ENCODE data around the gene POPDC3. TPM values are rescaled to one million over a fixed set of nuclear protein-coding genes. Genes with fewer than 3 reads are reported as not detected.

The POPDC3 gene
- total and polyA plus RNA-seq, 2 experiments from 2014 or later, result 0.93 to 1.5 TPM

GRCh38 chr6:105122717-105123116 lies 57.1 kb downstream of the POPDC3 start:
- H4K20me1 ChIP-seq (ENCODE audit: insufficient read depth, poor library complexity, severe bottlenecking), result no peaks in the 10 kb centered on the region
- no peak for DNase-seq (ENCODE audit: low spot score)
- no peak overlapping the region for H3K27ac ChIP-seq
- H2AFZ ChIP-seq, result no peak overlapping the region
- H3K4me1 ChIP-seq (ENCODE audit: insufficient read depth), result peaks cover 9% of the 10 kb centered on the region
- no peaks in the 10 kb centered on the region for H3K9me3 ChIP-seq (ENCODE audit: low read depth)
- no peaks in the 10 kb centered on the region for H3K36me3 ChIP-seq (replicated peaks; ENCODE audit: insufficient read depth, low read depth)
- no peaks in the 10 kb centered on the region for H3K9me2 ChIP-seq (replicated peaks; ENCODE audit: insufficient read depth)
- no peaks in the 10 kb centered on the region for H3K79me2 ChIP-seq
- H3K4me3 ChIP-seq, result no peak overlapping the region
- H3K27me3 ChIP-seq, result no peaks in the 10 kb centered on the region
- WGBS (ENCODE audit: low lambda C conversion rate, missing lambda C conversion rate), result 55% methylated on average over 6 of the region's 6 CpGs
- H3K4me2 ChIP-seq, result no peak overlapping the region
- no peak for TF ChIP-seq EZH2 (IDR thresholded peaks at IDR 0.05; ENCODE audit: borderline replicate concordance)
- no peak for TF ChIP-seq CTCF (IDR thresholded peaks at IDR 0.05; ENCODE audit: poor library complexity)
- no peak for TF ChIP-seq EZH2phosphoT487 (IDR thresholded peaks at IDR 0.05; ENCODE audit: low read depth, severe bottlenecking, unreplicated experiment)

- H2AFZ ChIP-seq, result no peak overlapping the region
- H3K4me1 ChIP-seq (ENCODE audit: insufficient read depth), result peaks cover 9% of the 10 kb centered on the region
- no peaks in the 10 kb centered on the region for H3K27me3 ChIP-seq
- no peaks in the 10 kb centered on the region for H3K9me3 ChIP-seq (ENCODE audit: low read depth)
- no peak overlapping the region for H3K4me3 ChIP-seq
- no peak for DNase-seq (ENCODE audit: low spot score)
- no peaks in the 10 kb centered on the region for H4K20me1 ChIP-seq (ENCODE audit: insufficient read depth, poor library complexity, severe bottlenecking)
- H3K9me2 ChIP-seq (replicated peaks; ENCODE audit: insufficient read depth), result no peaks in the 10 kb centered on the region
- no peaks in the 10 kb centered on the region for H3K36me3 ChIP-seq (replicated peaks; ENCODE audit: insufficient read depth, low read depth)
- TF ChIP-seq EZH2phosphoT487 (IDR thresholded peaks at IDR 0.05; ENCODE audit: low read depth, severe bottlenecking, unreplicated experiment), result no peak
- TF ChIP-seq CTCF (IDR thresholded peaks at IDR 0.05; ENCODE audit: poor library complexity), result no peak
- no peak for TF ChIP-seq EZH2 (IDR thresholded peaks at IDR 0.05; ENCODE audit: borderline replicate concordance)
- WGBS (ENCODE audit: low lambda C conversion rate, missing lambda C conversion rate), result 77% methylated on average over 3 of the region's 3 CpGs
- H3K79me2 ChIP-seq, result no peaks in the 10 kb centered on the region
- H3K27ac ChIP-seq, result no peak overlapping the region
- H3K4me2 ChIP-seq, result no peak overlapping the region
These were observed 57.8 kb downstream of the POPDC3 start for GRCh38 chr6:105121981-105122380.

- 77% methylated on average over 5 of the region's 5 CpGs for WGBS (ENCODE audit: low lambda C conversion rate, missing lambda C conversion rate)
These were observed 59.2 kb downstream of the POPDC3 start for GRCh38 chr6:105120570-105120969.

More at GRCh38 chr6:105120570-105120969, 59.2 kb downstream of the POPDC3 start:
- Histone ChIP-seq H3K9me2 (replicated peaks; ENCODE audit: insufficient read depth) (no peaks in the 10 kb centered on the region), H4K20me1 (ENCODE audit: insufficient read depth, poor library complexity, severe bottlenecking) (no peaks in the 10 kb centered on the region), H3K27me3 (no peaks in the 10 kb centered on the region), H3K4me3 (no peak overlapping the region), H3K4me1 (ENCODE audit: insufficient read depth) (peaks cover 9% of the 10 kb centered on the region), H3K4me2 (no peak overlapping the region), H3K9me3 (ENCODE audit: low read depth) (no peaks in the 10 kb centered on the region), H3K27ac (no peak overlapping the region), H3K79me2 (no peaks in the 10 kb centered on the region), H2AFZ (no peak overlapping the region), H3K36me3 (replicated peaks; ENCODE audit: insufficient read depth, low read depth) (no peaks in the 10 kb centered on the region)
- no peak for TF ChIP-seq EZH2phosphoT487 (IDR thresholded peaks at IDR 0.05; ENCODE audit: low read depth, severe bottlenecking, unreplicated experiment)
- no peak for TF ChIP-seq CTCF (IDR thresholded peaks at IDR 0.05; ENCODE audit: poor library complexity)
- TF ChIP-seq EZH2 (IDR thresholded peaks at IDR 0.05; ENCODE audit: borderline replicate concordance), result no peak
- DNase-seq (ENCODE audit: low spot score), result no peak
